Rectal smooth muscle tissue (tissue), 1 donor: ENCODE measurements around the gene TTC28.
"Not testable (repeated sequence)": the region's sequence is repeated elsewhere in the genome, so short reads cannot be mapped to it uniquely, and the experiment has no call there.

ENCODE experiments used
- H3K27ac ChIP-seq: one replicate; pipeline ENCODE4 v1.7.0; 2013; ENCODE audit warnings: low read depth, low read length, inconsistent platforms
- H3K27me3 ChIP-seq: one replicate; pipeline ENCODE4 v1.7.0; 2013; ENCODE audit warnings: low read length; ENCODE audit not compliant: control insufficient read depth, insufficient read depth
- H3K36me3 ChIP-seq: one replicate; pipeline ENCODE4 v1.7.0; 2013; ENCODE audit warnings: low read length; ENCODE audit not compliant: control insufficient read depth, insufficient read depth
- H3K4me1 ChIP-seq: one replicate; pipeline ENCODE4 v1.7.0; 2013; ENCODE audit warnings: low read length; ENCODE audit not compliant: control insufficient read depth, insufficient read depth
- H3K4me3 ChIP-seq: one replicate; pipeline ENCODE4 v1.7.0; 2013; ENCODE audit warnings: low read length
- H3K9ac ChIP-seq: one replicate; pipeline ENCODE4 v1.7.0; 2013; ENCODE audit warnings: low read length

Gene TTC28

GRCh38 chr22:28395520-28395919, 284.1 kb downstream of the TTC28 start:
- H3K27ac ChIP-seq: no peak overlapping the region
- H3K9ac ChIP-seq: no peak overlapping the region
- peaks cover 4% of the 10 kb centered on the region for H3K4me1 ChIP-seq
- no peak overlapping the region for H3K4me3 ChIP-seq
- no peaks in the 10 kb centered on the region for H3K27me3 ChIP-seq
- H3K36me3 ChIP-seq: no peaks in the 10 kb centered on the region

GRCh38 chr22:28394513-28395110, 285.0 kb downstream of the TTC28 start:
- Histone ChIP-seq H3K9ac (no peak overlapping the region), H3K27ac (no peak overlapping the region), H3K4me1 (peaks cover 4% of the 10 kb centered on the region), H3K36me3 (no peaks in the 10 kb centered on the region), H3K4me3 (no peak overlapping the region), H3K27me3 (no peaks in the 10 kb centered on the region)

GRCh38 chr22:28381429-28382167, 298.0 kb downstream of the TTC28 start:
- Histone ChIP-seq H3K27me3 (no peaks in the 10 kb centered on the region), H3K27ac (no peak overlapping the region), H3K36me3 (no peaks in the 10 kb centered on the region), H3K9ac (no peak overlapping the region), H3K4me3 (no peak overlapping the region), H3K4me1 (peaks cover 7% of the 10 kb centered on the region)

- Histone ChIP-seq H3K4me1 (peaks cover 7% of the 10 kb centered on the region), H3K4me3 (no peak overlapping the region), H3K27ac (no peak overlapping the region), H3K9ac (no peak overlapping the region), H3K27me3 (no peaks in the 10 kb centered on the region), H3K36me3 (no peaks in the 10 kb centered on the region)
These were observed 299.7 kb downstream of the TTC28 start for GRCh38 chr22:28379951-28380350.

- no peak overlapping the region for H3K4me3 ChIP-seq
- no peaks in the 10 kb centered on the region for H3K27me3 ChIP-seq
- H3K9ac ChIP-seq: no peak overlapping the region
- no peaks in the 10 kb centered on the region for H3K36me3 ChIP-seq
- H3K4me1 ChIP-seq: peaks cover 7% of the 10 kb centered on the region
- H3K27ac ChIP-seq: no peak overlapping the region
These were observed 300.4 kb downstream of the TTC28 start for GRCh38 chr22:28379075-28379779.

GRCh38 chr22:28375761-28376534, 303.7 kb downstream of the TTC28 start:
- Histone ChIP-seq H3K4me3 (no peak overlapping the region), H3K27ac (no peak overlapping the region), H3K36me3 (no peaks in the 10 kb centered on the region), H3K27me3 (no peaks in the 10 kb centered on the region), H3K4me1 (peaks cover 2% of the 10 kb centered on the region), H3K9ac (no peak overlapping the region)

GRCh38 chr22:28373831-28374230, 305.8 kb downstream of the TTC28 start:
- H3K36me3 ChIP-seq: no peaks in the 10 kb centered on the region
- H3K27ac ChIP-seq: no peak overlapping the region
- no peaks in the 10 kb centered on the region for H3K4me1 ChIP-seq
- no peak overlapping the region for H3K4me3 ChIP-seq
- H3K9ac ChIP-seq: no peak overlapping the region
- no peaks in the 10 kb centered on the region for H3K27me3 ChIP-seq

- no peaks in the 10 kb centered on the region for H3K36me3 ChIP-seq
- H3K4me1 ChIP-seq: no peaks in the 10 kb centered on the region
- H3K27me3 ChIP-seq: no peaks in the 10 kb centered on the region
- no peak overlapping the region for H3K9ac ChIP-seq
- no peak overlapping the region for H3K27ac ChIP-seq
- no peak overlapping the region for H3K4me3 ChIP-seq
These were observed 309.8 kb downstream of the TTC28 start for GRCh38 chr22:28369854-28370253.

- Histone ChIP-seq H3K27ac (no peak overlapping the region), H3K9ac (no peak overlapping the region), H3K27me3 (no peaks in the 10 kb centered on the region), H3K4me3 (no peak overlapping the region), H3K4me1 (no peaks in the 10 kb centered on the region), H3K36me3 (no peaks in the 10 kb centered on the region)
These were observed 312.8 kb downstream of the TTC28 start for GRCh38 chr22:28366856-28367255.

- Histone ChIP-seq H3K4me1 (no peaks in the 10 kb centered on the region), H3K9ac (no peak overlapping the region), H3K27ac (no peak overlapping the region), H3K4me3 (no peak overlapping the region), H3K27me3 (no peaks in the 10 kb centered on the region), H3K36me3 (no peaks in the 10 kb centered on the region)
These were observed 314.3 kb downstream of the TTC28 start for GRCh38 chr22:28365371-28365770.

- not testable (repeated sequence) for H3K4me3 ChIP-seq, H3K9ac ChIP-seq, H3K36me3 ChIP-seq, H3K27me3 ChIP-seq, H3K4me1 ChIP-seq, H3K27ac ChIP-seq
These were observed 315.5 kb downstream of the TTC28 start for GRCh38 chr22:28364105-28364504.

GRCh38 chr22:28360939-28361338, 318.7 kb downstream of the TTC28 start:
- Histone ChIP-seq H3K4me1 (no peaks in the 10 kb centered on the region), H3K27ac (no peak overlapping the region), H3K9ac (no peak overlapping the region), H3K27me3 (no peaks in the 10 kb centered on the region), H3K4me3 (no peak overlapping the region), H3K36me3 (no peaks in the 10 kb centered on the region)
